ENCODE results near the gene NCAM2. TPM values are rescaled to one million over a fixed set of nuclear protein-coding genes. Genes with fewer than 3 reads are reported as not detected.

Gene NCAM2
- total RNA-seq, 4 donors from 2014 or later: 3.2 to 9.1 (median 4.6) TPM

DNA sequence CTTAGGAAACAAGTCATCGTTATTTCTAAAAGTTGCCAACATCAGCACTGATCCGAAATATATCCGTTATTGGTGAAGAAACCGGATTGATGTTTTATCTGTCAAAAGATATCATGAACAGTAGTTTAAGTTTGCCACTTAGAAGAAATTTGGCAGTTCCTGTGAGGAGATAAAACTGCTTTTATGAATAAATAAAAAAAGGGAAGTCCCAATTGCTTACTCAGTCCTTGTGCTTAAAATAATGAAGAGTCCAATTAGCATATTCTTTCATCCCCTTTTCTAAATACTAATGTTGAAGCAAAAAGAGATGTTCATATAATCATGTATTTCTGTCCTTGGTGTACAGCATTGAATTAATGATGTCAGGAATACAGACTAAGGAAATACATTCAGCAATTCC lies 164.6 kb downstream of the NCAM2 start:
- Histone ChIP-seq H3K27me3 (no peaks in the 10 kb centered on the region), H3K36me3 (no peaks in the 10 kb centered on the region), H3K9me3 (no peaks in the 10 kb centered on the region), H3K4me3 (no peak overlapping the region), H3K4me1 (peaks cover 0 to 9% (median 0%) of the 10 kb centered on the region in 3 donors), H3K27ac (no peak overlapping the region)
- WGBS, 2 donors (ENCODE audit: low coverage in 1 of 2): 79 to 94% methylated on average over 4 of the region's 4 CpGs
- no peak for ATAC-seq
- TF ChIP-seq EP300 (IDR thresholded peaks at IDR 0.05) (no peak), POLR2AphosphoS5 (IDR thresholded peaks at IDR 0.05) (no peak), CTCF (IDR thresholded peaks at IDR 0.05) (no peak), POLR2A (IDR thresholded peaks at IDR 0.05) (no peak)

DNA sequence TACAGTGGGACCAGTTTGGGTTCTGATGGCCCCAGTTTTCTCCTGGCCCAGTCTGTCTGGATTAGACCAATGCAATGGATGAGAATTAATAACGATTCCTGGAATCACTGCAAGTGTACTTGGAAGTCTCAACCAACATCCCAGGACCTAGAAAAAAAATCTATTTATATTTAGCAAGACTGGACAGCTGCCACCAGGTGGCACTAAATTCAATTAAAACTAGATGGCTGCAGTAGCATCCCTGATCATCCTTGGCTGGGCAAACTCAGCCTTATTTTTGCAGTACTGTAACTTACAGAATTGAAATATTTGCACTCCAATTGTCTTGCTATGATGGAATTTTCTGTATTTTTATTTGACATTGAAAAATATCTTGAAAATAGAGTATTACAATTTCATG lies 165.7 kb downstream of the NCAM2 start:
- Histone ChIP-seq H3K36me3 (no peaks in the 10 kb centered on the region), H3K9me3 (no peaks in the 10 kb centered on the region), H3K4me3 (no peak overlapping the region), H3K27ac (no peak overlapping the region), H3K4me1 (peaks cover 0 to 9% (median 0%) of the 10 kb centered on the region in 3 donors), H3K27me3 (no peaks in the 10 kb centered on the region)
- ATAC-seq: no peak
- 0 to 17% methylated on average over 1 of the region's 1 CpG for WGBS, 2 donors (ENCODE audit: low coverage in 1 of 2)
- TF ChIP-seq POLR2AphosphoS5 (IDR thresholded peaks at IDR 0.05): no peak
- no peak for TF ChIP-seq POLR2A (IDR thresholded peaks at IDR 0.05)
- TF ChIP-seq CTCF (IDR thresholded peaks at IDR 0.05): peak; percentile 26 to 63 (median 38)
- TF ChIP-seq EP300 (IDR thresholded peaks at IDR 0.05): no peak

GRCh38 chr21:21165063-21165645 lies 166.9 kb downstream of the NCAM2 start:
- no peak for ATAC-seq
- peaks cover 0 to 9% (median 0%) of the 10 kb centered on the region in 3 donors for H3K4me1 ChIP-seq
- H3K9me3 ChIP-seq: no peaks in the 10 kb centered on the region
- no peaks in the 10 kb centered on the region for H3K36me3 ChIP-seq
- H3K4me3 ChIP-seq: no peak overlapping the region
- no peaks in the 10 kb centered on the region for H3K27me3 ChIP-seq
- 43 to 45% methylated on average over 2 of the region's 2 CpGs for WGBS, 2 donors (ENCODE audit: low coverage in 1 of 2)
- TF ChIP-seq CTCF (IDR thresholded peaks at IDR 0.05): no peak
- peak; percentile 36 for TF ChIP-seq POLR2AphosphoS5 (IDR thresholded peaks at IDR 0.05)
- no peak overlapping the region for H3K27ac ChIP-seq

GRCh38 chr21:21174676-21175075 lies 176.5 kb downstream of the NCAM2 start:
- 69 to 81% methylated on average over 2 of the region's 2 CpGs for WGBS, 2 donors (ENCODE audit: low coverage in 1 of 2)
- Histone ChIP-seq H3K4me1 (no peaks in the 10 kb centered on the region), H3K36me3 (no peaks in the 10 kb centered on the region), H3K27me3 (no peaks in the 10 kb centered on the region), H3K27ac (no peak overlapping the region), H3K4me3 (no peak overlapping the region), H3K9me3 (no peaks in the 10 kb centered on the region)
- no peak for ATAC-seq
- no peak for TF ChIP-seq CTCF (IDR thresholded peaks at IDR 0.05)

DNA sequence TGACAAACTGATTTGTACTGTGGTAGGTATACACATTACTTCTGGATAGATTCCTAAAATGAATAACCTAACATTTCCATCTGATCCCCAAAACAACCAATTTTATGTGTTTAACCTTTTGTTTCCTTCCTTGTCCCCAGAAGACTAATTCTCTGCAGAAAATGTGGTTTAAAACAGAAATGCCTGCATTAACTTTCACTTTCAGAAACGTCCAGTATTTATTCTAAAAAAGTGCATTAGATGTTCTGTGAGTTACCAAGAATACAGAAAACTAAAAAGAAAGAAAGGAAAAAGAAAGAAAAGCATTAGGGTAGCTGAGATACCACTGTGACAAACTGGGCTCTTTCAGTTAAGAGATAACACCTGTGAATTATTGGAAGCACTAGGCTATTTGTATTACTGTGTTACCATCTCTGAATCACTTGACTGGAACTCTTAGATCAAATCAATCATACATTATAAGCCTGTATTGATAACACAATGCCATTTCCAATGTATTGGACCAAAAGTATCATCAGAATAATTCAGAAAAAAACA lies 177.7 kb downstream of the NCAM2 start:
- no peak overlapping the region for H3K4me3 ChIP-seq
- WGBS, 2 donors (ENCODE audit: low coverage in 1 of 2): 0 to 6% methylated on average over 1 of the region's 1 CpG
- no peaks in the 10 kb centered on the region for H3K36me3 ChIP-seq
- H3K9me3 ChIP-seq: no peaks in the 10 kb centered on the region
- no peaks in the 10 kb centered on the region for H3K27me3 ChIP-seq
- no peak for TF ChIP-seq EP300 (IDR thresholded peaks at IDR 0.05)
- no peak for TF ChIP-seq POLR2A (IDR thresholded peaks at IDR 0.05)
- no peak for TF ChIP-seq POLR2AphosphoS5 (IDR thresholded peaks at IDR 0.05)
- no peak for TF ChIP-seq CTCF (IDR thresholded peaks at IDR 0.05)
- ATAC-seq: no peak
- no peak overlapping the region for H3K27ac ChIP-seq
- H3K4me1 ChIP-seq: no peaks in the 10 kb centered on the region
